GM18508 (cell line): ENCODE data around the gene TRIP10.
"Not testable (repeated sequence)": the region's sequence is repeated elsewhere in the genome, so short reads cannot be mapped to it uniquely, and the experiment has no call there.

Experiments
- ATAC-seq: cut with Tn5 transposase; IDR thresholded peaks from one replicate; pipeline ENCODE4 v1.9.1; 2021; ENCODE audit warnings: moderate number of reproducible peaks; ENCODE audit not compliant: insufficient read depth, unreplicated experiment

Gene TRIP10

GRCh38 chr19:6762253-6762797 lies 22.8 kb downstream of the TRIP10 start:
- not testable (repeated sequence) for ATAC-seq

DNA sequence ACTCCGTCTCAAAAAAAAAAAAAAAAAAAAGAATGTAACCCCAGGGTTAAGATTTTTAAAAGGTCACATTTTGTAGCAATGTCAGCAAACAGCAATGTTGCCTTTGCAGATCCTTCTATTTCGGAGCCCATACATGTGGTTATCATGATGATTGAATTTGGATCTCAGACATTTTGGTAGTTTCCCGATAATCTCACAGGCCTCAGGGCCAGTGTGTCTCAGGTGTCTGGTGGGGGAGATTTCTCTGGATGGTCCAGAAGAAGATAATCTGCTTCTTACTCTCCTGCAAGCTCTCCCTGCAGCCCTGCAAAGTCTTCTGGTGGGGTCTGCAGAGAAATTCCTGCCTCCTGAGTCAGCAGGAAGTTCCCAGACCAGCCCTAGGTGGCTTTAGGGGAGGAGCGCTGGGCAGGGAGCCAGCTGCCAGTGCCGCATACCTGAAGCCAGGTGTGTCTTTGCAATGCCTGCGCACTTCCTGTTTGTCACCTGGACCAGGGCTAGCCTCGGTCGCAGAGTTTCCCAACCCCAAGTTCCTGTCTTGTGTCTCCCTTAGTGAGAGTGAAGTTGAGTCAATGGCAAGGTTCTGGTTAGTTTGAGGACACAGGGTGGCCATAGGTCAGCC lies 26.4 kb downstream of the TRIP10 start:
- no peak for ATAC-seq

- no peak for ATAC-seq
Measured at GRCh38 chr19:6766357-6767080, 27.0 kb downstream of the TRIP10 start.

GRCh38 chr19:6767081-6767356 lies 27.5 kb downstream of the TRIP10 start:
- ATAC-seq: no peak

DNA sequence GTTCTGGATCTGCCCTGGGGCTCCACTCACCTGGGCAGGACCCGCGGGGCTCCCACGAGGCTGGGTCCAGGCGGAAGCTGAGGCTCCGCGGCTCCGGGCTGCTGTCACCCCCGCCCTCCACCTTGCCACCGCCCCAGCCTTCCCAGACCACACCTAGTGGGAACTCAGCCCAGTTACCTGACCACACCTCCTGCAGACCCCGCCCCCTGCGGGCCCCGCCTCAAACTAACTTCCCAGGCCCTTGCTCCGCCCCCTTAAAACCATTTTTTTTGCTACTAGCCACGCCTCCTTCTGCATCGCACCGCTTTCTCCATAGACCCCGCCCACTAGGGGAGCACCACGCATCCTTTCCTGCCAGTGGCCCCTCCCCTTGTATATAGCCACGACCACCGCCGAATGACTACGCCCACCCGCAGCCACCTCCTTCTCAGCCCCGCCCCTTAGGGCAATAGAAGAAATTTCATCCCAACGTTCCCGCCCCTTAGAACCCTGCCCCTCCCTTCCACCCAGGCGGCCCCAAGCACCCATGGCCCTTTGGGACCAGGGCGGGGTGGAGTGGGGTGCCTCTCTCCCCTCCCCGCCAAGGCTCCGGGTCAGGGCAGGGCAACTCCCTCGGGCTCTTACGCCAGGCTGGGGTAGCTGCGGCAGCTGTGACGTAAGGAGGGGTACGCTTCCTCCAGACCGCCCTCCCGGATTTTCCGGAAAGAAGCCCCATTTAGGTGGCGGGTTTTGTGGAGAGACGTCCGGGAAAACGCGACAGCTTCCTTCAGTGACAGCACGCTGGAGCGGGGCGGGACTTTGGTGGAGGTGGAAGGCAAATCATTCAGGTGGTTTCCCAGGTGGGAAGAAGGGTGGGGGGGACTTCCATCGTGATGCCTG lies 28.1 kb downstream of the TRIP10 start, which contains the start of gene SH2D3A:
Gene SH2D3A (minus strand): TSS at position 79 of the 879 bp plus-strand sequence. CDS start 3,687 bp downstream, outside the sequence.
- no peak for ATAC-seq

- no peak for ATAC-seq
Measured at GRCh38 chr19:6768236-6768785, 28.8 kb downstream of the TRIP10 start.

DNA sequence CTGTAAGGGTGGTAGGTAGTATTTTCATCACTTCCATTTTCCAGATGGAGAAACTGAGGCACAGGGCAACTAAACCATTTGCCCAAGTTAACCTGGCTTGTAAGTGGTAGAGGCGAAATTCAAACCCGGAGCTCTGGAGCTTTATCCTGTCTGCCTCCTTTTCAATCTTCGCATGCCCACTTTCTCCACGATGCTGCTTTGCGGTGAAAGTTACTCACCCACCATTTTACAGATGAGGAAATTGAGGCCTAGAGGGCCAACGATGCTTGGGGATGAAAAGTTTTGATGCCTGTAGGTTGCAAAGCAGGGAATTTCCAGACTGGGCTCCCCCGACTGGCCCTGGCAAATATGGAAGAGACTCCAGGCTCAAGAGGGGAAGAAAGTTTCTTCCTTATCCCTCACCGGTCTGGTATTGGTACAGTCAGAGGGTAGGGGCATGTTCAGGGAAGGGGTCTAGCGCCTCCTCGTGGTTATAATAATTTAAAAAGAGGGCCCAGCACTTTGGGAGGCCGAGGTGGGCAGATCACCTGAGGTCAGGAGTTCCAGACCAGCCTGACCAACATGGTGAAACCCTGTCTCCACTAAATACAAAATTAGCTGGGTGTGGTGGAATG lies 29.6 kb downstream of the TRIP10 start:
- no peak for ATAC-seq

DNA sequence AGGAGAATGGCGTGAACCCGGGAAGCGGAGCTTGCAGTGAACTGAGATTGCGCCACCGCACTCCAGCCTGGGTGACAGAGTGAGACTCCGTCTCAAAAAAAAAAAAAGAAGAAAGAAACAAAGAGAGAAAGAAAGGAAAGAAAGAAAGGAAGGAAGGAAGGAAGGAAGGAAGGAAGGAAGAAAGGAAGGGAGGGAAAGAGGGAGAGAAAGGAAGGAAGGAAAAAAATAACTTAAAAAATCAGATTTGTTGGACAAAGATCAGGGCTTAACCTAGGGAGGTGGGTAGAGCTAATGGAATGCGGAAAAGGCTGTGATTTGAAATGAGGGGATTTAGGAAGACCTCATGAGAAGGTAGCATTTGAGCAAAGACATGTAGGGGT lies 32.2 kb downstream of the TRIP10 start:
- ATAC-seq: not testable (repeated sequence)

GRCh38 chr19:6772028-6772865 lies 32.8 kb downstream of the TRIP10 start, which contains the start of gene VAV1:
TSS of gene VAV1 (plus strand) at chr19:6772708. CDS start at chr19:6772808, 100 bp downstream.
- no peak for ATAC-seq

DNA sequence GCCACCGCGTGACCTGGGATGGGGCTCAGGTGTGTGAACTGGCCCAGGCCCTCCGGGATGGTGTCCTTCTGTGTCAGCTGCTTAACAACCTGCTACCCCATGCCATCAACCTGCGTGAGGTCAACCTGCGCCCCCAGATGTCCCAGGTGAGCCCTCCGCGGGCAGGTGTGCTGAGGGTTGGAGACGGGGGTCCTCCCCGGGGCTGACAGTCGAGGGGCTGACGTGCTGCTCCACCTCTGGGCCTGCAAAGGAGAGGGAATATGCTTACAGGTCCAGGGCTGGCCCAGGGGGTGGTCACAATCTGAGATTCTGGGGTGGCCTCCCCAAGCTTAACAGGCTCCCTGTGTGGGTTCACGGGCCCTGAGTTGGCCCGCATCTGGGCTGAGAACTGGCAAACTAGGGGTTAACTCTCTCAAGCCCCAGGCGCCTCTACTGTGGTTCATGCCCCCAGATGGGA lies 33.4 kb downstream of the TRIP10 start:
- ATAC-seq: no peak

GRCh38 chr19:6773323-6773931 lies 33.9 kb downstream of the TRIP10 start:
- ATAC-seq: no peak

- ATAC-seq: no peak
Measured at GRCh38 chr19:6774821-6775707, 35.6 kb downstream of the TRIP10 start.

DNA sequence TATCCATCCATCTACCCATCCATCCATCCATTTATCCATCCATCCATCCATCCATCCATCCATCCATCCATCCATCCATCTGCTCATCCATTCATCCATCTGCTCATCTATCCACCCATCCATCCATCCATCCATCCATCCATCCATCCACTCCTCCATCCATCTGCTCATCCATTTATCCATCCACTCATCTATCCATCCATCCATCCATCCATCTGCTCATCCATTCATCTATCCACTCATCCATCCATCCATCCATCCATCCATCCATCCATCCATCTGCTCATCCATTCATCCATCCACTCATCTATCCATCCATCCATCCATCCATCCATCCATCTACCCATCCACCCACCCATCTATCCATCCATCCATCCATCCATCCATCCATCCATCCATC lies 36.6 kb downstream of the TRIP10 start:
- not testable (repeated sequence) for ATAC-seq

DNA sequence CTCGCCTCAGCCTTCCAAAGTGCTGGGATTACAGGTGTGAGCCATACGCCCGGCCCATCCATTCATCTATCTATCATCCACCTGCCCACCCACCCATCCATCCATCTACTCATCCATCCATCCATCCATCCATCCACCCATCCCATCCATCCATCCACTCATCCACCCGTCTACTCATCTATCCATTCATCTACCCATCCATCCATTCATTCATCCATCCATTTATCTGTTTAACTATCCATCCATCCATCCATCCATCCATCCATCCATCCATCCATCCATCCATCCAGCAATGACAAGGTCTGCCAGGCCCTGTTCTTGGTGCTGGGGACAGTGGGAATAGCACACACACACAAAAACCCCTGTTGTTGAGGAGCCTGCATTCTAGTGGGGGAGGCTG lies 37.5 kb downstream of the TRIP10 start:
- no peak for ATAC-seq

DNA sequence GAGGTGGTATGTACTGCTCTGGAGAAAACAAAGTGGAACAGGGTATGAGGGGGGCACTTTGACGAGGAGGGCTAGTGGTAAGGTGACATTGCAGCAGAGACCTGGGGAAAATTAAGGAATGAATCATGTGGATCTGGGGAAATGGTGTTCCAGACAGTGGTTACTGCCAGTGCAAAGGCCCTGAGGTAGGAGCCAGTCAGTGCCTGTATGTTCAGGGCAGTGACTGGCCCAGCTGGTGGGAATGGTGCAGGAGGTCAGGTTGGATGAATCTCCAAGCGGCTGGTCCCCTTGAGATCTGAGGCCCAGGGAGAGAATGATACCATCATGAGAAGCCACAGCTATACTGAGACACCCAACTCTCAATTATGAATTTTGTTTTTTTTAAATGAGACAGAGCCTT lies 38.0 kb downstream of the TRIP10 start:
- no peak for ATAC-seq

DNA sequence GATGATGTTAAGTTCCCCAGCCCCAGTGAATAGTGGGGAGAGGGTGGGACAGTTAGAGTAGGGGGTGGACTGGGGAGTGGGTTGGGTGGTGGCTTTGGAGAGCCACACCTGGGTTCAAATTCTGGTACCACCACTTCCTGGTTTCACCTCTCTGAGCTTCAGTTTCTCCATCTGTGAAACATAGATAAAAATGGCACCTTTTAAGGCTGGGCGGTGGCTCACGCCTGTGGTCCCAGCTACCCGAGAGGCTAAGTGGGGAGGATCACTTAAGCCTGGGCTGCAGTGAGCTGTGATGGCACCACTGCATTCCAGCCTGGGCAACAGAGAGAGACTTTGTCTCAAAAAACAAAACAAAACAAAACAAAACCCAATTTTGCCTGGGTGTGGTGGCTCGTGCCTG lies 38.9 kb downstream of the TRIP10 start:
- ATAC-seq: no peak

DNA sequence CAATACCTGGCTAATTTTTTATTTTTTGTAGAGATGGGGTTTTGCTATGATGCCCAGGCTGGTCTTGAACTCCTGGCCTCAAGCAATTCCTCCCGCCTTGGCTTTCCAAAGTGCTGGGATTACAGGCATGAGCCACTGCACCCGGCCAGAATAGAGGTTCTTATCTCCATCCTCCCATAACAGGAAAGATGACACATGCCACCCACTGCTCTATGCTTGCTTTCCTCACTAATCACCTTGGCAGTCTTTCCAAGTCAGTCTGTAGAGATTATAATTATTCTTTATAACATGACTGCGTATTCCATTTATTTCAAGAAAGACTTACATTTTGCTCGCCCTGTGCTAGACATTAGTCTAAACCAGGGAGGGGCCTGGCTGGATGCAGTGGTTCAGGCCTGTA lies 39.7 kb downstream of the TRIP10 start:
- ATAC-seq: no peak

GRCh38 chr19:6787393-6787792 lies 47.9 kb downstream of the TRIP10 start:
- ATAC-seq: no peak
